ENCODE data around the gene TXNDC15.
"Not testable (repeated sequence)": the region's sequence is repeated elsewhere in the genome, so short reads cannot be mapped to it uniquely, and the experiment has no call there.

Gene TXNDC15

DNA sequence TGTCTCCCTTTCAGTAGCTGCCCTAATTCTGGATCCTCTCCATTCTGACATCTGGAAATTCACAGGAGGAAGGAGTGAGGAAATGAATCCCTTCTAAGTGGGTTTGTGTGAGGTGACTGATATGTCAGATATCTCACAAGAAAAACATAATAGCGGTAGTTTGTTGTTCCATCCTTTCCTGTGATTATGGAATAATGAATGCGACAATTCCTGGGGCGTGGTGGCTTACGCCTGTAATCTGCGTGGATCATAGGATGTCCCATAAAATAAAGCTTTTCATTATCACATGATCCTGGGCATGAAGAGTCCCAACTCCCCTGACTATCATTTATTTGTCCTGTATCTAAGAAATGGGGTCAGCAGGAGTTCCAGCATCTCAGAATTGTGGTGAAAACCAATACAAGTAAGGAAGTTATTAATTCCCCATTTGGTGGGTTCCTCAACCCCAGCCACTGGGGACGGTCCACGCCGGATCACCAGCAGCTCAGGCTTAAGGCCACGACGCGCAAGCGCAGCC is 28.8 kb upstream of the TXNDC15 start:
- H3K9me3 ChIP-seq (ENCODE audit: severe bottlenecking), result no peaks in the 10 kb centered on the region
- peak overlapping the region; percentile 79 for H3K4me3 ChIP-seq (ENCODE audit: severe bottlenecking)
- ATAC-seq (ENCODE audit: low read depth) (no peak), DNase-seq (ENCODE audit: low spot score) (no peak)
- H3K27me3 ChIP-seq (ENCODE audit: insufficient read depth, poor library complexity, severe bottlenecking), result no peaks in the 10 kb centered on the region
- TF ChIP-seq CTCF (IDR thresholded peaks at IDR 0.05; ENCODE audit: poor library complexity, severe bottlenecking), result no peak
- peak overlapping the region; percentile 77 for H3K27ac ChIP-seq (ENCODE audit: poor library complexity, severe bottlenecking)
- H3K4me1 ChIP-seq (ENCODE audit: insufficient read depth, poor library complexity, severe bottlenecking), result peaks cover 25% of the 10 kb centered on the region
- H3K36me3 ChIP-seq (ENCODE audit: low read depth), result peaks cover 48% of the 10 kb centered on the region

- TF ChIP-seq CTCF (IDR thresholded peaks at IDR 0.05; ENCODE audit: poor library complexity, severe bottlenecking), result peak; percentile 9
- H3K36me3 ChIP-seq (ENCODE audit: low read depth), result peaks cover 53% of the 10 kb centered on the region
Measured at GRCh38 chr5:134845852-134846640, 28.1 kb upstream of the TXNDC15 start, which contains the start of gene C5orf24. Gene C5orf24 (plus strand): TSS chr5:134845968. CDS start chr5:134854901, 8,933 bp downstream.

GRCh38 chr5:134846641-134846960 is 27.6 kb upstream of the TXNDC15 start:
- Histone ChIP-seq H3K27ac (ENCODE audit: poor library complexity, severe bottlenecking) (peak overlapping the region; percentile 77), H3K4me3 (ENCODE audit: severe bottlenecking) (peak overlapping the region; percentile 79), H3K36me3 (ENCODE audit: low read depth) (peaks cover 57% of the 10 kb centered on the region), H3K4me1 (ENCODE audit: insufficient read depth, poor library complexity, severe bottlenecking) (peaks cover 34% of the 10 kb centered on the region), H3K27me3 (ENCODE audit: insufficient read depth, poor library complexity, severe bottlenecking) (no peaks in the 10 kb centered on the region), H3K9me3 (ENCODE audit: severe bottlenecking) (no peaks in the 10 kb centered on the region)
- ATAC-seq (ENCODE audit: low read depth) (no peak), DNase-seq (ENCODE audit: low spot score) (no peak)
- no peak for TF ChIP-seq CTCF (IDR thresholded peaks at IDR 0.05; ENCODE audit: poor library complexity, severe bottlenecking)

More at GRCh38 chr5:134845852-134846640, 28.1 kb upstream of the TXNDC15 start, which contains the start of gene C5orf24:
- Histone ChIP-seq H3K9me3 (ENCODE audit: severe bottlenecking) (no peaks in the 10 kb centered on the region), H3K4me1 (ENCODE audit: insufficient read depth, poor library complexity, severe bottlenecking) (peaks cover 32% of the 10 kb centered on the region), H3K27ac (ENCODE audit: poor library complexity, severe bottlenecking) (peak within 1 kb of the TSS; percentile 77), H3K4me3 (ENCODE audit: severe bottlenecking) (peak within 1 kb of the TSS; percentile 79), H3K27me3 (ENCODE audit: insufficient read depth, poor library complexity, severe bottlenecking) (no peaks in the 10 kb centered on the region)
- ATAC-seq (ENCODE audit: low read depth) (peak; percentile 87), DNase-seq (ENCODE audit: low spot score) (peak; percentile 97)

GRCh38 chr5:134849434-134849933 is 24.7 kb upstream of the TXNDC15 start:
- DNase-seq (ENCODE audit: low spot score); H3K4me3 ChIP-seq (ENCODE audit: severe bottlenecking); ATAC-seq (ENCODE audit: low read depth); H3K27me3 ChIP-seq (ENCODE audit: insufficient read depth, poor library complexity, severe bottlenecking); H3K9me3 ChIP-seq (ENCODE audit: severe bottlenecking): not testable (repeated sequence)
- peaks cover 23% of the 10 kb centered on the region for H3K4me1 ChIP-seq (ENCODE audit: insufficient read depth, poor library complexity, severe bottlenecking)
- H3K36me3 ChIP-seq (ENCODE audit: low read depth), result peaks cover 63% of the 10 kb centered on the region
- H3K27ac ChIP-seq (ENCODE audit: poor library complexity, severe bottlenecking), result peak overlapping the region; percentile 30

GRCh38 chr5:134851307-134851923 is 22.8 kb upstream of the TXNDC15 start:
- no peaks in the 10 kb centered on the region for H3K9me3 ChIP-seq (ENCODE audit: severe bottlenecking)
- H3K27me3 ChIP-seq (ENCODE audit: insufficient read depth, poor library complexity, severe bottlenecking), result no peaks in the 10 kb centered on the region
- H3K27ac ChIP-seq (ENCODE audit: poor library complexity, severe bottlenecking), result peak overlapping the region; percentile 30
- DNase-seq (ENCODE audit: low spot score) (no peak), ATAC-seq (ENCODE audit: low read depth) (peak; percentile 41; the same call in 1 of the 3 replicates)
- peaks cover 82% of the 10 kb centered on the region for H3K36me3 ChIP-seq (ENCODE audit: low read depth)
- no peak overlapping the region for H3K4me3 ChIP-seq (ENCODE audit: severe bottlenecking)
- peak; percentile 92 for TF ChIP-seq CTCF (IDR thresholded peaks at IDR 0.05; ENCODE audit: poor library complexity, severe bottlenecking)
- peaks cover 18% of the 10 kb centered on the region for H3K4me1 ChIP-seq (ENCODE audit: insufficient read depth, poor library complexity, severe bottlenecking)

GRCh38 chr5:134856465-134856864 is 17.7 kb upstream of the TXNDC15 start:
- H3K36me3 ChIP-seq (ENCODE audit: low read depth), result peaks cover 84% of the 10 kb centered on the region
- H3K4me1 ChIP-seq (ENCODE audit: insufficient read depth, poor library complexity, severe bottlenecking); ATAC-seq (ENCODE audit: low read depth); H3K9me3 ChIP-seq (ENCODE audit: severe bottlenecking); H3K27me3 ChIP-seq (ENCODE audit: insufficient read depth, poor library complexity, severe bottlenecking); H3K27ac ChIP-seq (ENCODE audit: poor library complexity, severe bottlenecking); H3K4me3 ChIP-seq (ENCODE audit: severe bottlenecking); DNase-seq (ENCODE audit: low spot score): not testable (repeated sequence)
